ENCODE results near the gene CHID1.

- TF ChIP-seq CTCF (conservative IDR thresholded peaks at IDR 0.05 in 1 of 2, IDR thresholded peaks at IDR 0.05 in 1 of 2; ENCODE audit: low read depth in 1 of 2, low read length in 2 of 2) = no peak
- no peak for TF ChIP-seq EZH2 (IDR thresholded peaks at IDR 0.05; ENCODE audit: low read length, missing control alignments)
Measured at GRCh38 chr11:877565-877964, 33.0 kb downstream of the CHID1 start.
